Stimulated activated CD8-positive, alpha-beta memory T cell treated with anti-CD3 and anti-CD28 coated beads, Interleukin-2, amount 100 ng/mL, for 1 hour (primary cell): ENCODE measurements around the gene NFAM1.

Source experiments
- DNase-seq, 2 donors: peaks; one replicate each; pipeline ENCODE4 v3.0.0-alpha.2; 2020; ENCODE audit warnings: low read depth in 2 of 2

The NFAM1 gene

GRCh38 chr22:42383287-42383686 is 48.9 kb downstream of the NFAM1 start:
- no peak for DNase-seq

DNA sequence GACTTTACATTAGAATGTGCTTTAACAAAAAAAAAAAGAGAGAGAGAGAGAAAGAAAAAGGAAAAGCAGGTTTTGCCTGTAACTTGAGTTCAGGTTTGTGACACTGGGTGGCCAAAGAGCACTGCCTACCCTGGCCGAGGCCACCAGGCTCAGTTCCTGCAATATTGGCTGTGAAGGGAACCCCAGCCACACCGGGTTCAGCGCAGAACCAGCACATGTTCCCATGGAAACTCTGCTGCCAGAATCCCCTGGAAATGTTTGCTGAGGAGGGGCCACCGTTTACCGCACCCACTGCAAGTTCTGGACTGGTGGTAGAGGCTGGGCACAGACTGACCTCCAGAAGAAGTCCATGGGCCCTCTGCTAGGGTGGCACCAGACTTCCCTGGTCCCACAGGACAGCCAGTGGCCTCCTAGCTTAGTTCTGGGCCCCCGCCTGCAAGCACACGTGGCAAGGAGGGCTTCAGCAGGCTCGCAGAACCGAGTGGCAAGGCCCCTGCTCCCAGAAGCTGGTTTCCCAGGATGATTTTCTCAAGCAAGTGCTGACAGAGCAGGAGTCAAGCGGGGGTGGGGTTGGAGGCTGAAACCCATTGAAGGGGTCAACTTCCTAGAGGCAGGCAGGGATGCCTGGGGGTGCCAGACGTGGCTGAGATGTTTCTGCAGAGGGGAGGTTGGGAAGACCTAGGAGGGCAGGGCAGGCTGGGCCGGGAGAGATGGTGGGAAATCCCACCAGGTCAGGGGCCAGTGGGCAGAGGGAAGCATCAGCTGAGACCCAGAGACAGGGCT is 51.2 kb downstream of the NFAM1 start:
- no peak for DNase-seq

DNA sequence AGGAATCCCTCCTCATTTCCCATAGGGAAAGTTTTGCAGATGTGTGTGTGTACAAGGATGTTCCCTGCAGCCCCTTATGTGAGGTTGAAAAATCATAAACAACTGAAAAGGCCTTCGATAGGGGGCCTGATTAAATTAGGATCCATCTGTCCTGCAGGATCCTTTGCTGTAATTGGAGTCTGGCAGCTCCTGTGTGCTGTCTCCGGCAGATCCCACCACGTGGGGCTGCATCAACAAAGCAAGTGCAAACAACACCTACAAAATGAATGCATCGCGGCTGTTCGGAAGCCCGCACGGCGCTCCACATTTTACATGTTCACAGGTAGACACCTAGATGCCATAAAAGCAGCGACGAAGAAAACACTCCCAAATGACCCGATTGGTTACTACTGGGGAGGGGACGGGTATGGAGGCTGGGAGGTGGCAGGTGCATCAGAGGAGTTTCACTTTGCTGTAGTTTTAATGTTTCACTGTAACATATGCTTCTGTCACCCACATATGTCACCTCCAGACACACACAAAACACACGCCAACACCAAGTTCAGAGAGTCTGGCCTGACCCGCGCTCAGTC is 52.2 kb downstream of the NFAM1 start:
- DNase-seq: no peak

- DNase-seq: no peak
Observed at GRCh38 chr22:42376711-42377554, 55.3 kb downstream of the NFAM1 start.

DNA sequence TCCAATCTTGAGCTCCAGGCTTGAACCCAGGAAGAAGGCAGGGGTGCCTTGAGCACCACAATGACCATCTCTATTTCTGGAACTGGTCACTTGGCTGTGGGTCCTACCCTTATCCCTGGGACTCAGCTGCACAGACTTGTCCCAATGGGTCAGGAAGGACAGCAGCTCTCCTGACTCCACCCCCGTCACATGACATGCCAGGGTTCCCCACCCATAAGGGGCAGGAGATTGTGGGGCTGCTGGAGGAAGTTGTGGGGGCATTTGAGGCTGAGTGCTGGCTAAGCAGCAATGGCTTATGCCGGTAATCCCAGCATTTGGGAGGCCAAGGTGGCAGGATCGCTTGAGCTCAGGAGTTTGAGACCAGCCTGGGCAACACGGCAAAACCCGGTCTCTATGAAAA is 56.2 kb downstream of the NFAM1 start:
- no peak for DNase-seq

- no peak for DNase-seq
Observed at GRCh38 chr22:42372976-42373375, 59.2 kb downstream of the NFAM1 start.

DNA sequence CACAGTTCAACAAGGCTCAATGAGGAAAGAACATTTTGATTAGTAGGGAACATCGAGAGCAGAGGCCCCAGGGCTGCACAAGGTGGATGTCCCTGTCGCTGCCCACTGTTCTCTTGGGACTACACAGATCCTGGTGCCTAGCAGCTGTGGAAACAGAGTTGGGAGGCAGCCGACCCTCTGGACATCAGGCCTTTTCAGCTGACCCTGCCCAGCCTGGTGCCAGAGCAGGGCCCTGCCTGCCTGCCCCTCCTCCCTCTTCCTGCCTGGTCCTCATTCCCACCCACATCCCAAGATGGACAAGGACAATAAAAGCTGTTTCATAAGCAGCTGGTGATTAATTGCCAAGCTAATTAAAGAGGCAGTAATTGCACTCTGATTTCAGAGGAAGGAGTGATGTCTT is 60.7 kb downstream of the NFAM1 start:
- DNase-seq: no peak

DNA sequence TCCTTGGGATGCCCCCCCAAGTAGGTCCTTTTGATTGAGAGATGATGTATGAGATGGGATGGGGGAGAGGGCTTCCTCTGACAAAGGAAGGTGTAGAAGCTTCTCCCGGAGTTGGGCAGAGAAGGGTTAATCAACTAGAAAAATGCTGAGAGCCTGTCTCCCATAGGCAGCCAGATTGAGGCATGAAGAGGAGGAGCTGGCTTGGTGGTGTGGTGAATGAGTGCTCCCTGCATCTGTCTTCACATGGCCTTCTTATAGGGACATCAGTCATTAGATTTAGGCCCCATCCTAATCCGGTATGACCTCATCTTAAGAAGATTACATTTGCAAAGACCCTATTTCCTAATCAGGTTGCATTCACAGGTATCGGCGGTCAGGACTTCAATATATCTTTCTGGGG is 61.1 kb downstream of the NFAM1 start:
- no peak for DNase-seq

- DNase-seq: peak; percentile 64 to 74
Observed at GRCh38 chr22:42369250-42370041, 62.8 kb downstream of the NFAM1 start.

DNA sequence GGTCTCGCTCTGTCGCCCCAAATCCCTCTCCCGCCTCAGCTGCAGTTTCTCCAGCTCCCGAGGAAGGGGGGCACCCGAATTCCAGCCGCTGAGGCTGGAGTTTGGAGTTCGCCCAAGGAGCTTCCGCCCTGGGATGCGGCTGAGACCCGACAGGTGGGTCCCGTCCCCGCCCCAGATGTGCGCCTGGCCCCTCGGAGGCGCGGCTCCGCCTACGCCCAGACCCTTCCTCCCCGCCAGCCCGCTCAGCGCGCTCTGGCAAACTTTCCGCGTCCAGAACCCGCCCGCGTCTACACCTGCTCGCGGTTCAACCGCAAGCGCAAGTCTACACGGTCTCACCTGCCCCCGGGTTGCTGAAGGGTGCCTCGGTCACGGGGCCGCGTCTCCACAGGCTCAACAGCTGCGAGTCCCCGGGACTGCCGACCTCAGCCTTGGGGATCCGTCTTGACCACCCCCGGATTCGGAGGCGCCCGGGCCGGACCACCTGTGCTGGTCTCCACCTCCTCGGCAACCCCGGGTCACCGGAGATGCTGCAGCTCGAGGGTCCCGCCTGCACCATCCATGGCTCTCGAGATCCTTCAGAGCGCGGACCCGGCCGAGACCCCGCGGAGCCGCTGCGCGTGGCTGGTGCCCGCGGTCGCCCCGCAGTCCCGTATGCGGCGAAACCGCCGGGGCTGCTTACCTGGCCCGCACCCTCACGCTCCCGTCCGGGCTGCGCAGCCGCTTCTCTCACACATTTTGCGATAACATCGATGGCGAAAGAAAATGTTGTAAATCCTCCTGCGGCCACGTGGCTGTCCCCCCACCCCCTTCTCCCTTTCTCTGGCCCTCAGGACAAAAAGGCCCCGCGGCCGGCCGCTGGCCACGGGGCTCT is 63.6 kb downstream of the NFAM1 start:
- DNase-seq: no peak

DNA sequence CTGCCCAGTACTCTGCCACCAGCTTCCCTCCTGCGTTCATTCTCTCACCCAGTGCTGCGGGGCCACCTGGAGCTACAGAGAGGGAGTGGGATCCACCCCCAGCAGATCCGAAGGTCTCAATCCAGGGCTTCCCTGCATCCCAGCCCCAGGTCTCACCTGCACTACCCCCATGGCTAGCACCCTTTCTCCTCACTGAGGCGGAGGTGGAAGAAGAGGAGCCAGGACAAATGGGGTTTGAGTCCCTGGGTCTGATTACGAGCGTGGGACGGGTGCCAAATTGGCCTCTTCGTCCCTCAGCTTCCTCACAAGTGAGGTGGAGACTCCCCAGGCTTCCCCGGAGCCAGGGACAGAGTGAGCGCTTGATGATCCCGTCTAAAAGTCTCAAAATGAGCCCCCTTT is 64.2 kb downstream of the NFAM1 start:
- no peak for DNase-seq

DNA sequence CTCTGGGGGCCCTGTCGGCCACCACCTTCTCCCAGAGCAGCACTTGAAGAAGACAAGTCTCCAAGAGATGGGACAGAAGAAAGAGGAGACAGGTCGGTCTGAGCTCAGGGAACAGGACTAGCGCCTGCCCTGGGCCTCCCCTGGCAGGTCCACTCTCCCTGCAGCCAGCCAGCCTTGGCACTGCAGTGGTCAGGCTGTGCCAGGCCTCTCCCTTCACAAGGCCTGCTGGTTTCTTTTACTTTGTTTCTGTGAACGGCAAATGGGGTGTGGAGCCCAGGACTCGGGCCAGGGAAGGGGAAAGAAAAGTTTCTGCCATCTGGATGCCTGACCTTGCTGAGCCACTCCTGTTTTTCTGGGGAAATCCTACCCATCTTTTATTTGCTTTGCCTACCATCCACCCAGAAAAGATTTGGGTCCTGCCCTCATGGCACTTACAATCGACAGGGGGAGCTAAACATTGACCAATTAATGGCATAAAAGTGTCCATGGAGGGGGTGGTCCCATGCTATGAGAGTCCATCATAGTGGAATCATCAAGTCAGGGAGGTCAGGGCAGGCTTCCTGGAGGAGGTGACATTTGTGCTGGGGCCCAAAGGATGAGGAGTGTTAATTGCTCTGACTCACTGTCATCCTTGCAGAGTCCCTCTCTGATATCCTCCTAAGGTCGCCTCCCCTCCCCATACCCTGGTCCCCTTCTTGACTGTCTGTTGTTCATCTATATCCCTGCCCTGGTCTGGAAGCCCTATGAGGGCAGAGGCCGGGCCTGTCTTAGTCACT is 65.2 kb downstream of the NFAM1 start:
- DNase-seq: no peak

GRCh38 chr22:42365942-42366695 is 66.1 kb downstream of the NFAM1 start:
- DNase-seq: no peak

GRCh38 chr22:42365111-42365865 is 66.9 kb downstream of the NFAM1 start:
- DNase-seq: no peak

DNA sequence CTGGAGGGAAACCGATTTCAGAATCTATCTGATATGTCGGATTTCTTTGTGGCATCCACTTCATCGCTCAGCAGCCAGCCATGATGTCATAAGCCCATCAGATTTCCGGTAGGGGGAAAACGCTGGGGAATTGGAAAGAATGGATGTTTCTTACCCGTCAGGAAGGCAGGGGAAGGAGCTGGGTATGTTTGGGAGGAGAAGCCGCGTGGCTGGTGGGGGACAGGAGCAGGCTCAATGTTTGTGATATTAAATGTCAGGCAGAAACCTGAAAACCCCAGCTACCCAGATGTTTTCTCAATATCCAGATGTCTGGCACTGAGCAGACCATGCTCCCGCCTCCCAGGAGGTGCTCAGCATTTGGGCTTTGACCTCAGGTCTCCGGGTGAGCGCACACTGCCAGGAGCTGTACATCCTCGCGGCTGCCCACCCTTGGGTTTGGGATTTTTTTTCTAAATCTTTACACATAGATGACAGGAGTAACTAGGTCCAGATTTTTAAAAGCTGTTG is 67.5 kb downstream of the NFAM1 start:
- no peak for DNase-seq

GRCh38 chr22:42363892-42364291 is 68.3 kb downstream of the NFAM1 start:
- no peak for DNase-seq

GRCh38 chr22:42361523-42361922 is 70.7 kb downstream of the NFAM1 start:
- no peak for DNase-seq

DNA sequence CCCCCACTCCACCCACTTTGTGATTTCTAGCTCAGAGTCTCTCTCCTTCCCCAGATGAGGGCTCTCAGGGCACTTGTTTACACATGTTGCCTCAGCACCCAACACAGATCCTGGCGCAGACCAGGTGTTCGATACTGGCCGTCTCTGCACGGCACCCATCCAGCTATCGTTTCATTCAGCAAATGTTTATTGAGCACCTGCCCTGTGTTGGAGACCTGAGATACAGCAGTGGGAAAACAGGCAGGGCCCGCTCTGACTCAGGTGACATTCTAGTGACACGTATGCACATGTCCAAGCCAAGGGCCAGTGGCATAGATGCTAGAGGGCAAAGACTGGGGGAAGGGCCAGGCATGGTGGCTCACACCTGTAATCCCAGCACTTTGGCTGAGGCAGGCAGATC is 71.9 kb downstream of the NFAM1 start:
- DNase-seq: no peak
